Brain microvascular endothelial cell (primary cell): ENCODE data around the gene LRSAM1.

ENCODE experiments used
- DNase-seq: peaks from one replicate; pipeline ENCODE4 v3.0.0-alpha.2; 2020
- H3K27ac ChIP-seq: fragments of 250-450 bp; sonication (Bioruptor Pico); 2 replicates; pipeline ENCODE4 v1.5.1; 2020; ENCODE audit warnings: mild to moderate bottlenecking, moderate library complexity
- H3K27me3 ChIP-seq: fragments of 250-450 bp; sonication (Bioruptor Pico); replicated peaks from 2 replicates; pipeline ENCODE4 v1.5.1; 2020; ENCODE audit warnings: mild to moderate bottlenecking
- H3K36me3 ChIP-seq: fragments of 250-450 bp; sonication (Bioruptor Pico); replicated peaks from 2 replicates; pipeline ENCODE4 v1.5.1; 2020; ENCODE audit warnings: mild to moderate bottlenecking
- H3K4me3 ChIP-seq: 2 replicates; pipeline ENCODE4 v1.5.1; 2011; ENCODE audit warnings: low read depth, mild to moderate bottlenecking, control low read depth, low read length, moderate library complexity
- CTCF ChIP-seq: IDR thresholded peaks from 2 replicates; pipeline ENCODE4 v1.5.1; 2011; ENCODE audit warnings: low read depth, mild to moderate bottlenecking, moderate library complexity, low read length, control low read depth, inconsistent platforms; ENCODE audit errors: missing control alignments
- in situ Hi-C: cut with HindIII; loops from 2 replicates; pipeline ENCODE4 v1.10.0; 2017; ENCODE audit warnings: low sequenced_read_pairs, low pct_ligation_motif_present

LRSAM1 gene

GRCh38 chr9:127450243-127450760 is 1.0 kb upstream of the LRSAM1 start:
- Histone ChIP-seq H3K4me3 (peak overlapping the region; percentile 99), H3K36me3 (peaks cover 62% of the 10 kb centered on the region), H3K27ac (peak overlapping the region; percentile 79), H3K27me3 (no peaks in the 10 kb centered on the region)
- TF ChIP-seq CTCF = no peak
- in situ Hi-C loops = no loop called here
- no peak for DNase-seq

- H3K27ac ChIP-seq = peak overlapping the region; percentile 79
- H3K4me3 ChIP-seq = peak overlapping the region; percentile 99
- H3K36me3 ChIP-seq = peaks cover 52% of the 10 kb centered on the region
- in situ Hi-C loops = no loop called here
- no peak for TF ChIP-seq CTCF
- no peaks in the 10 kb centered on the region for H3K27me3 ChIP-seq
- no peak for DNase-seq
Measured at GRCh38 chr9:127451608-127451857, 223 bp downstream of the LRSAM1 start.

- no peaks in the 10 kb centered on the region for H3K27me3 ChIP-seq
- peaks cover 48% of the 10 kb centered on the region for H3K36me3 ChIP-seq
- DNase-seq = peak; percentile 36
- H3K4me3 ChIP-seq = peak overlapping the region; percentile 99
- in situ Hi-C loops = no loop called here
- TF ChIP-seq CTCF = no peak
- peak overlapping the region; percentile 79 for H3K27ac ChIP-seq
Measured at GRCh38 chr9:127451858-127452656, 747 bp downstream of the LRSAM1 start.

GRCh38 chr9:127452691-127453090 is 1.4 kb downstream of the LRSAM1 start:
- Histone ChIP-seq H3K27me3 (no peaks in the 10 kb centered on the region), H3K27ac (no peak overlapping the region), H3K36me3 (peaks cover 45% of the 10 kb centered on the region), H3K4me3 (no peak overlapping the region)
- no peak for DNase-seq
- no peak for TF ChIP-seq CTCF
- in situ Hi-C loops = no loop called here

GRCh38 chr9:127455324-127455992 is 4.1 kb downstream of the LRSAM1 start:
- Histone ChIP-seq H3K27ac (no peak overlapping the region), H3K27me3 (no peaks in the 10 kb centered on the region), H3K4me3 (no peak overlapping the region), H3K36me3 (peaks cover 31% of the 10 kb centered on the region)
- TF ChIP-seq CTCF = peak; percentile 49
- DNase-seq = no peak
- in situ Hi-C loops = no loop called here
